GM19023 (cell line): ENCODE measurements around the gene SLC17A4.

Experiments
- ATAC-seq: cut with Tn5 transposase; IDR thresholded peaks from one replicate; pipeline ENCODE4 v1.9.1; 2021; ENCODE audit warnings: mild to moderate bottlenecking, moderate library complexity; ENCODE audit not compliant: unreplicated experiment

The SLC17A4 gene

DNA sequence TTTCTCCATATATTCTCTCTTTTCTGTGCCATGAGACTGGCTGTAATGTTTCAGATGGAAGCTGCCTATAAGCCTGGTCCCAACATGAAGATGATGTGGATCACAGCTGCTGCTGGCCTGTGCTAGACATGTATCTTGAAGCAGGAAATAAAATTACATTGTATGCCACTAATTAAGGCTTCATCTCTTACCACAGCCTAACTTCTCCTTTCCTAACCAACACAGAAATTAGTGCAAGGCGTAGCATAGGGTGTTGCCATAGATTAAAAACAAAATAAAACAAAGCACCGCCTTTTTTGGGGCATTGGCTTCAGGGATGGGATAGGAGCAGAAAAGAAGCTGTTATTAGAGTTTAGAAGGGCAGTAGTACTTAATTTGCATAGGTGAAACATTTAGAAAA is 4.7 kb upstream of the SLC17A4 start:
- ATAC-seq, result no peak

DNA sequence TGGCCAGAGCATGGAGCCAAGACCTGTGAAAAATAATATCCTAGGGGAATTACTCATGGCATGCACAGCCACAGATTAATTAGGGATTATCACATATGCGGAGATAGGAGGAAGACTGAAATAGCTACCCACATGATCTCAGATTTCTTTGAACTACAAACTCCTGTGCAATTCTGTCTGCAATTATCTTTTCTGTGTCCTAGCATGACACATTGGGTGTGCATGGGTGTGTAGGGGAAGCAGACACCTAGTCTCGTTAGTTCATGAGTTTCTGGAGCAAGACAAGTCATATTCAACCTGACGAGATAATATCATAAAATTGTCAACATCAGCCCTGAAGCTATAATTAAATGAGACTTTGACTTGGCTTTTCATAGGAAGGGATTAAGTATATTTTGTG is 3.6 kb upstream of the SLC17A4 start:
- no peak for ATAC-seq

DNA sequence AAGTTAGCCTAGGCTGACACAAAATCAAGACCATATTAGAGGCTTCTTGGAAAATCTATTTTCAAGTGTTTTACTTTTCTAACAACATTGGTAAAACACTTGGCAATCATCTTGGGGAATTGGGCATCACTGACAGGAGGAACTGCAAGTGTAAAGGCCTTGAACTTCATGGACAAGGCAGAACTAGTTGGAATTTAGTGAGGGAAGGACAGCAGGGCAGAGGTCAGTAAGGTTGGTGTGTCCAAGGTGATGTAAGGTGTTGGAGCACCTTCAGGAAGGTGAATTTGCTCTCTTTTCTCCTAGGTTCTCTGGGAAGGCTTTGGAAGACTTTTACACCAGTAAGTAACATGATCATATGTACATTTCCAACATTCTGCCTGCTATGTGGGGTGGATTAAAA is 1.5 kb upstream of the SLC17A4 start:
- no peak for ATAC-seq

DNA sequence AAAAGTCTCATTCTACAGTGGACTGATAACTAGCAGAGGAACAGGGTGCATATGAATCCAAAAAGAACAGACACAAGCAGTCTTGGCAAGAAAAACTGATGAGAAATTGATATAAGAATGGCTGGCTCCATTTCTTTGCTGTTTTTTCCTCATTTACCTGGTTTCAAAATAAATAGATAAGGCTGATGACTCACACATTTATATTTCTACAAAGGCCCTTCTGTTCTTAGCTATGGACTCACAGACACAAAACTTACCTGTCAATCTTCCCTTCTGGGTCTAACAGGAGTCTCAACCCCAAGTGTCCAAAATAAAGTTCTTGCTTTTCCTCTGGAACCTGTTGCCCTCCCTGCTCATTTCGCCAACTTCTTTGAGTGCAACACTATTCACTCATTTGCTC is 941 bp downstream of the SLC17A4 start:
- ATAC-seq, result no peak

DNA sequence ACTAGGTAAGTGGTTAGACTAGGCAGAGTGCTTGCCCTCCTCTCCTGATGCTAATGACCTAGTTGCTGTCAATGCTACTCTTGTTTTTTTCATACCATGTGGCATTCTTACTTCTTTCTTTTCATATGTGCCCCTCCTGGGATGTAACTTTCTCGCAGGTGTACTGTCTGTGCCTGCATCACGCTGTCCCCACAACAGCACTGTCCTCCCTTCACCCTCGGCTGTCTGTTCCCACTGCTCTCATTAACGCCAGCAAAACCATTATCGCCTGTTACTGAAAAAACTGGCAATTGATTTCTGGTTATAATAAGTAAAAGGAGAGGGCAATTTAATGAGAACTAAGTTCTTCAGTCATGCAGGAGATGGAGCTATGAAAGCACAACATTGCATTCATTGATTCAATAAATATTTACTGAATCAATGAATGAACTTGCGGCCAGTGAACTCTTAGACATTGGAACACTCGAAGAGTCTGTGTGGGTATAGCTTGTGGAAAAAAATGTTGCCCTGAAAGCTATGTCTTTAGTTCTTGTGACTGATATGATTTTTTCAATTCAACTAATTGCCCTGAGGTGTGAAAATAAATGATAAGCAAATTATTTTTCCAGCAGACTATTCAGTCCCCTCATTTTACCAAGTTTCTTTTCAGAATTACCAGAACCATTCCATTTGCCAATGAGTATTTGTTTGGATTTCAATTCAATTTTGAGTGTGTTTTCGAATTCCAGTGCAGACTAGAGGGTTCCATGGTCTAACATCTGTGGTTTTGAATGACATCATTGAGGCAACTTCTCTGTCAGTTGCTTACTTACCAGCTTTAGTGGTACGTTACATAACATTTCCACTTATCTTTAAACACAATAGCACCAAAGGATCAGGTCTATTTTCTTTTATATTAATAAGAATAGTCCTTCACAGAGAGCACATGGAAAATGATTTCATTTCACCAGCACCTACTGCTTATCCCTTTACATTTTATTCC is 2.1 kb downstream of the SLC17A4 start:
- ATAC-seq, result no peak

DNA sequence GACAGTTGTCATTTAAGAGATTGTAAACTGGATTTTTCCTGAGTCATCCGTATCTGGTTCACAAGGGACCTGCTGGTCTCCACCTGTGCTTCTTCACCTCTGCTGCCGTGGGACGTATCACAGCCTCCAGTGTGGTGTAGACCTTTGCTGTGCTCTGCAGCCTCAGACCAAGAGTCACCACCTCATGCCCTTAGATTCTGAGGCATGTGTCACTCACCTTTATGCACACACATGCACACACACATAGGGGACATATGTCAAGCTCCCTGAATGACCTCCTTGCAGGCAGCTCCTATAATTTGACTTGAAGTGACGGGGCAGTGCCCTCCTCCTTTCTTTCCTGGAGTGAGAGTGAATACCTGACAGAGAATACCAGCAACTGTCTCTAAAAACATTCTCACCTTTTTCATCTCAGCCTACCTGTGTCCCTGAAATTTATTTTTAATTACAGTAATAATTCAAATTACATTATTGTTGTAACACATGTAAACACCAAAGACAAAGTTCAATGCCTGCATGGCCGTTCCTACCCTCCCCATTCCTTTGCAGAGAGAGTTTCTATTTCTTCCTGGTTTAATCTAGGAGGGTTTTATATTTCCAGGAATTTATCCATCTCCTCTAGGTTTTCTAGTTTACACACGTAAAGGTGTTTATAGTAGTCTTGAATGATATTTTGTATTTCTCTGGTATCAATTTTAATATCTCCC is 3.5 kb downstream of the SLC17A4 start:
- no peak for ATAC-seq

DNA sequence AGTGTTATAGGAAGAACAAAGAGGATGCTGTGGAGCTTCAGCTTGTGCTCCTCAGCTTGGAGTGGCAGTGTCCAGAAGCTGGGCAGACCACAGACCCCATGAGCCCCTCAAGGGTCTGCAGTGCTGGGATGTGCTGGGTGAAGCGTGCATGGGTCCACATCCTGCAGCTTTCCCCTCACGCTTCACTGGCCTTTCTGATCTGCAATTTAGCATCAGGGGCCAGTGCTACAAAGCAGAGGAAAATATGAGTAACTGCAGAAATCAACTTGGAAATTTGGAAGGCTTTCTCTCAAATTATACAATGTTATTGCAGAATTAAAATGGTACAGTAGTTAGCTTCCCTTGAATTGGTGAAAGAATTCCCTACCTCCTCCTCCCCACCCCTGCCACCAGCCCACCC is 10.1 kb downstream of the SLC17A4 start:
- ATAC-seq, result no peak

DNA sequence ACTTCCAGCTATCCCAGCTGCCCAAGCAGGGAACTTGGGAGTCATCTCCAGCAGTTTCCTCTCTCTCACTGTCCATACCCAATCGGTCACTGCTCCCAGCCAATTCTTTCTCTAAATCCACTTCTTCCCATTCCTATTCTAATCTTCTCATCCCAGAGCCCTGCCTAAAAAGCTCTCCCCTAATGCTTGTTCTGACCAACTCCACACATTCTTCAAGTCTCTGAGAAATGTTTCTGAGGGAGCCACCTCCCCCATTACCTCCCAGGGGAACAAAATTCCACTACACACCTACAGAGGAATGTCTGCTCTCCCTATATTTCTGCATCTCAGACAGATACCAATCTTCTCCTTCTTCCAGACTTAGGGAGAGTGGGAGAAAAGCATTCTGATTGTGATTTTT is 14.0 kb downstream of the SLC17A4 start:
- ATAC-seq, result no peak

DNA sequence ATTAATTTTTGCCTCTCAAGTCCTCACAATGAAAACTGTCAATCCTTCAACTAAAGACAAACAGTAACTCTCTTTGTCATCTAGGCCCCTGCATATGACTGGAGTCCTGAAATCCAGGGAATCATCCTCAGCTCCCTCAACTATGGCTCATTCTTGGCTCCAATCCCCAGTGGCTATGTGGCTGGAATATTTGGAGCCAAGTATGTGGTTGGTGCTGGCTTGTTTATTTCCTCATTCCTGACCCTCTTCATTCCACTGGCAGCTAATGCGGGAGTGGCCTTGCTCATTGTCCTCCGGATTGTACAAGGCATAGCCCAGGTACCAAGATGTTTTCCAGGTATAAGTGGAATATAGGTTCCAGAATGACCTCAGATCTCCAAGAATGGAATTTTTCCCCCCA is 15.4 kb downstream of the SLC17A4 start:
- ATAC-seq, result no peak

DNA sequence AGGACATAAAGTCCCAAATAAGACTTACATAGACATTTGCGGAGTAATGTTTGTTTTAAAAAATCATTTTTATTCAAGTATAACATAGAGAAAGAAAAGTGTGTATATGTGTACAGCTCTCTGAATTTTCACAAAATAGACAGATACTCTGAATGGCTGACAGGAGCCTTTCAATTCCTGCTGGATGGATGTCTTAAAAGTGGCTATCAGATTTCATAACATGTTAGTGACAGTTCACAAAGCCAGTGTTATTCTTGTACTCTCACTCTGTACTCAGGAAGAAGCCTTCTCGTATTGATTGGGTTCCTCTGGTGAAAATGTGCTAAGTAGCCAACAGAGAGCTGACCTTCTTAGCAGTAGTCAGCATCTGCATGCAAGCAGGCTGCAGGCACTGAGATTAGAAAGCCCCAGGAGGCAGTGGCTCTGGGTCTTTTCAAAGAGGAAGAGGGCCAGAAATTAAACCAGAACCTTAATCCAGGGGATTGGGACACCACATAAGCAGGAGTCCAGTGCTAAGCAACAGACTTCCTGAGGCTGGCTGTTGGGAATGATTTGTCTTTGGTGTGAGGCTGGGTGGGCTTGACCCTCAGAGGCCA is 19.7 kb downstream of the SLC17A4 start:
- ATAC-seq, result no peak

DNA sequence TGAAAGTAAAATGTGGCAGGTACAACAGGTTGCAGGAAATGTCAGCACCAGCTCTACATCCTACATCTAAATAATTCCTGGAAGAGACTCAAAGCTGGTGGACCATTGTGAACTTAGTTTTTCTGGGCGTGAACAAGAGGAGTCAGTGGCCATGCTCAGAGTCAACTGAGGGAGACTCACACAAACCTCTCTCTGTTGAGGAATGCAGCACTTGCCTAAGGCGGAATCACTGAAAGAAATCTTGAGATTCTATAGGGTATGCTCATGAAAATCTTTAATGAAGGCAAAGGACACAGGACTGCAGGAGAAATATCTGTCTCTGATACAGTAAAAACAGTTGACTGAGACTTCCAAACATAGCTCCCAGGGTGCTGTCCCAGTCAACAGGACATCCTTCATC is 22.5 kb downstream of the SLC17A4 start:
- ATAC-seq, result no peak

DNA sequence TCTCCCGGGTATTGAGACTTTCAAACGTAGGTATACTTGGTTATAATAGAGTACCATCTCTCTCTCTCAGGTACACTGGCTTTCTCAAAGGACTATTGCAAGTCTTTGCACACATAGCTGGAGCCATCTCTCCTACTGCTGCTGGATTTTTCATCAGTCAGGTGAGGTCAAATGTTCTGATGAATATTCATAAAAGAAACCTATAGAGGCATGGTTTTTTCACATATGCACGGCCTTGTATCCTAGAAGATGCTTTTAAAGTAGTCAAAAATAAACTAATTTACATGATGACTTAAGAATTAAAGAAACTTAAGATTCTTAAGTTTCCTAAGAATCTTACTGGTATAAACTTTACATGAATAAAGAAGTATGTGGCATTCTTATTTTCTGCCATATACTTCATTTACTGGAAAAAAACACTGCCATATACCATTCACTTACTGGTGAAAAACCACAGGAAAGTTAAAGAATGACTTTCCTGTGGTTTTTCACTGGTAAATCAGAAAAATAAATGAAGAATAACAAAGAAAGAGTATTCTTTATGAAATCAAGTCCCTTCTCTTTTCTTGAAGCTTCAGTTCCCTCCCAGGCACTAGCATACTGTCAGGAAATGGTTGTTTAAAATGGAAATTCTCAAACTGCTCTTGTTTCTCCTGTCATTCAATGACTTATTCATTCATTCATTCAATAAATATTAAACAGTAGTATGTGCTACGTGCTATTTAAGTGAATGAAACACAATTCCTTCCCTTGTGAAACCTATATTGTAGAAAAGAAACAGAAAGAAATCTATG is 23.5 kb downstream of the SLC17A4 start:
- ATAC-seq, result no peak

DNA sequence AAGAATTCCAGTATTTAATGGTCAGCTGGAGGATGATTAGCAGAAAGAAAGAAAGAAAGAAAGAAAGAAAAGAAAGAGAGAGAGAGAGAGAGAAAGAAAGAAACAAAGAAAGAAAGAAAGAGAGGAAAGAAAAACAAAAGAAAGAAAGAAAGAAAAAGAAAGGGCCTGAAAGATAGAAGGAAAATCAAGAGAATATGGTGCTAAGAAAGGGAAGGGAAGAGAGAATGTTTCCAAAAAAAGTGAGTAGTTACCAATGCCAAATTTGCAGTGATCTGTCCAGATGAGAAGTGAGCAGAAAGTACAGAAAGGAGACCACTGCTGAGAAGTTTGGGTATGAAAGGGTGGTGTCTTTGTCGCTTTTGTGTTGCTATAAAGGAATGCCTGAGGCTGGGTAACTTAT is 26.6 kb downstream of the SLC17A4 start:
- no peak for ATAC-seq

DNA sequence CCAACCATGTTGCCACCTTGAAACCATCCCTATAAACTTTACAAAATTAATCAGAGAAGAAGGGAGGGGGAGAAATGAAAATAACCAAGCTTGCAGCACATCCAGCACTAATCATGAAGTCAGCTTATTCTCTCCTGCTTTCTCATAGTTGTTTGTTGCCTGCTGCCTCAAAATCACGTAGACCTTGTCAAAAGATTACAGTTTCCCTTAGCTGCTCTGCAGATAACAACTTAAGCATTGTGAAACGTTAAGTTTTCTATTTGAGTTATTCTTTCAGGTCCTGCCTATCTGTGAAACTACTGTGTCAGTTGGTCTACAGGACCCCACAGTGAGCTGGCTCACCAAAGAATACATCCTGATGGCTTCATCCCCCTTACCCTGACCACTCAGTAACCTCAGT is 32.9 kb downstream of the SLC17A4 start:
- no peak for ATAC-seq

DNA sequence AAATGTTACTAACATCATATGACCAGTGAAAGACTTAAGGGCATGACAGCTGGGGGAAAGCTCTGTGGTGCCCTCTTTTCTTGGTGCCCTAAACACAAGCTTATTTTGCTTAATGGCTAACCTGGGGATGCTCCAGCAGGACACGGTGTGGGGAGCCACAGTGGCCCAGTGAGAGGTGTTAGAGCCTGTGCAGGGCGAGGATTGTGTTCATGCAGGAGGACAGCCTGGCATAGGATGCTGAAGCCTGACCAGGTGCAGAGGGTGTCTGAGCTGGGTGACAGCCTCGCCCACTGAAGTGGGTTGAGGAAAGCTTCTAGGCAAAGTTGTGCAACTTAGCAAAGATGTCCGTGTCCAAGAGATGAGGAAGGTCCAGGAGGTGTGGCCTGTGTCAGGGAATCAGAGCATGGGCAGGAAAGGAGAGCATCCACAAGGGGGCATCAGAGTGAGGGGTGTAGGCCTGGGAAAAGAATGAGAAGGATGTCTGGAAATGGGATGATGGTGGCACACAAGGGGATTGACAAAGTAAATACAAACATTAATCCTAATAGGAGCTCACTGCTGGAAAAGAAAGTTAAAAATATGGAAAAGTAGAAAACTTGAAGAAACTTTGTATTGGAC is 33.9 kb downstream of the SLC17A4 start:
- ATAC-seq, result no peak

DNA sequence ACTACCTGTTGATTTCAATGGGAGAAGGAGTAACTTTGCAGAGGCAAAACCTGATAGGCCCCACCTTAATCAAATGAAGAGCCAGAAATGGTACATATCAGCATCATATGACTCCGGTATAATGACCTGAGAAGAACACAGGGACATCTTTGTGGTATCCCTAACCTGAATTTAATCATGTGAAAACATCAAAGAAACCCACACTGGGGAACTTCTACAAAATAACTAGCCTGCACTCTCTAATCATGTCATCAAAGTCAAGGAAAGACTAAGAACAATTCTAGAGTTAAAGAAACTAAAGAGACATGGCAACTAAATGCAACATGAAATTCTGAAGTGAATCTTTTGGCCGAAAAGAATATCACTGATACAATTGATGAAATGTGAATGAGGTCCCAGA is 34.9 kb downstream of the SLC17A4 start:
- ATAC-seq, result no peak

DNA sequence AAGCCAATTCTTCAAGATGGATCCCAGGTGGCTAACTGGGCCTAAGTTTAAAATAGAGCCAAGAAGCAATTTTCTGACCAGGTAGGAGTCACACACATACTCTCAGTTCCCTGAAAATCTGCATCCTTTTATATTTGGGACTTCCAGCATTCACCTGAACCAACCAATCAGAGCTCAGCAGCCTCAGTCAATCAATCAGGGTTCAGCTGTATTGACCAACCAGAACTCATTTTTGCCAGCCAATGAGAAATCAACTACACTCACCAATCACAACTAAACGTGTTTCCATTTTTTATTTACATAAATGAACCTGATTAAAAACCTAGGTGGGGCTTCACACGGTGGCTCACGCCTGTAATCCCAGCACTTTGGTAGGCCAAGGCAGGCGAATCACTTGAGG is 37.5 kb downstream of the SLC17A4 start:
- no peak for ATAC-seq

DNA sequence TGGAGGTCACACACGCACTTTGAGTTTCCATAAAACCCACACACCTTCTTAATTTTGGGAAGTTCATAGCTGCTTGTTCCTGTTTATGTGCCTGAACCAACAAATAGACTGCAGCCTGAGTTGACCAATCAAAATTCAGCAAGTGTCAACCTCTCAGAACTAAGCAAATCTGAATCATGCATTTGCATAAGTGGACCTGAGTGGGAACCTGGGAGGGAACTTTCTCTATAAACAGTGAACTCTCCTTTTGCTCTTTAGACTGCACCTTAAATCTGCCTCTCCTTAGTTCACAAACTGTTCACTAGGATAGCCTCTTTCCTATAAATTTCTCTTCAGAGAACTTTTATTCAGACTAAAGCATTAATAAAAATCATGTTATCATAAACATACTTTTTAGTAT is 39.4 kb downstream of the SLC17A4 start:
- ATAC-seq, result no peak

DNA sequence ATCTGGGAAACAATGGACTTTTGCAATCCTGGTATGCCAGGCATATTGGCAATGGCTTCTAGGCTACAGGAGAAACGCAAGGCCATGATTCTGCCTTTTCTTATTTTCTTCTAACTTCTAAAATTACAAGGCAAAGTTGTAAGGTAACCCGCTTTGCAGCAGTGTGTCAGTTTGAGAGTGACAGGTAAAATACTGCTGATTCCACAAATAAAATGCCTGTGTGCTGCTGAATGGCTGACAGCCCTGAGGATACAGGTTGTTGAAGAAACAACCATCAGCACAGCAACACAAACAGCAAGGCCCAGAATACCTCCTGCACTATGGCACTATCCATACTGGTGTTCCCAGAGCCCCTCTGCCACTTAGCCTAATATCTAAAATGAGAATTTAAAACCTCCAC is 40.2 kb downstream of the SLC17A4 start:
- ATAC-seq, result no peak

DNA sequence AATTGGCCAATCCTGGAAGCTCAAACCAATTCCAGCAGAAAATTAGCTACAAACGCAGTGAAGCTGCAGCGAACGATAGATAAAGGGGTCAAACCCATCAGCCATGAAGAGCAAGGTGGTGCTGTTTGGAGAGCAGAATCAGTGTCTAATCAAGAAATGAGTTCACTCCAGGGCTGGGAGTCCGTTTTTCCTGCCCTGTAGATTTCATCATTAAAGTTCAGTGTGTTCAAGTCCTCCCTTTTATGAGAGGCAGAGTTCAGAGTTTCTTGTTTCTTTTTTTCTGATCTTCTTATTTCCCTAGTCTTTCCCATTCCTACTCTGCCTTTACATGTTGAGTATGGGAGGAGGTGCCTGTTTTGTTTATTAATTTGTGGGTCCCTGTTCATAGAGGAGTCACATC is 46.9 kb downstream of the SLC17A4 start:
- ATAC-seq, result no peak

DNA sequence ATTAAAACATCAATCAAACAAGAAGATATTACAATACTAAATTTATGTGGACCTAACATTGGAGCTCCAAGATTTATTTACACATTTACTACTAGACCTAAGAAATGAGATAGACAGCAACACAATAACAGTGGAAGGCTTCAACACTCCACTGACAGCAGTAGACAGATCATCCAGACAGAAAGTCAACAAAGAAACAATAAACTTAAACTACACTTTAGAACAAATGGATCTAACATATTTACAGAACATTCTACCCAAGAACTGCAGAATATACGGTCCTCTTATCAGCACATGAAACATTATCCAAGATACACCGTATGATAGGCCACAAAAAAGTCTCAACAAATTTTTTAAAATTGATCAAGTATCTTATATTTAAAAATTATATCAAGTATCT is 50.3 kb downstream of the SLC17A4 start:
- no peak for ATAC-seq
